Keratinocyte (primary cell): ENCODE results near the gene OR56B4.

Experiments used
- EZH2 ChIP-seq: IDR thresholded peaks from one replicate; pipeline ENCODE4 v1.6.1; 2012; ENCODE audit warnings: inconsistent platforms, mild to moderate bottlenecking, low read length, moderate library complexity
- TF ChIP-seq, protein P1 (sequence below), 3 experiments: IDR thresholded peaks in 1 of 3; conservative IDR thresholded peaks in 1 of 3; optimal IDR thresholded peaks in 1 of 3; 2 replicates in 2 of 3; 3 replicates in 1 of 3; pipeline versions ENCODE3 to v1.5.1; 2011; ENCODE audit warnings: low read length in 3 of 3, mild to moderate bottlenecking in 3 of 3, moderate library complexity in 2 of 3, control low read depth in 1 of 3, inconsistent platforms in 1 of 3; ENCODE audit not compliant: insufficient read depth in 2 of 3; ENCODE audit errors: extremely low read depth in 1 of 3

GRCh38 chr11:6077723-6078122, 29.8 kb upstream of the OR56B4 start:
- TF ChIP-seq, protein P1, sequence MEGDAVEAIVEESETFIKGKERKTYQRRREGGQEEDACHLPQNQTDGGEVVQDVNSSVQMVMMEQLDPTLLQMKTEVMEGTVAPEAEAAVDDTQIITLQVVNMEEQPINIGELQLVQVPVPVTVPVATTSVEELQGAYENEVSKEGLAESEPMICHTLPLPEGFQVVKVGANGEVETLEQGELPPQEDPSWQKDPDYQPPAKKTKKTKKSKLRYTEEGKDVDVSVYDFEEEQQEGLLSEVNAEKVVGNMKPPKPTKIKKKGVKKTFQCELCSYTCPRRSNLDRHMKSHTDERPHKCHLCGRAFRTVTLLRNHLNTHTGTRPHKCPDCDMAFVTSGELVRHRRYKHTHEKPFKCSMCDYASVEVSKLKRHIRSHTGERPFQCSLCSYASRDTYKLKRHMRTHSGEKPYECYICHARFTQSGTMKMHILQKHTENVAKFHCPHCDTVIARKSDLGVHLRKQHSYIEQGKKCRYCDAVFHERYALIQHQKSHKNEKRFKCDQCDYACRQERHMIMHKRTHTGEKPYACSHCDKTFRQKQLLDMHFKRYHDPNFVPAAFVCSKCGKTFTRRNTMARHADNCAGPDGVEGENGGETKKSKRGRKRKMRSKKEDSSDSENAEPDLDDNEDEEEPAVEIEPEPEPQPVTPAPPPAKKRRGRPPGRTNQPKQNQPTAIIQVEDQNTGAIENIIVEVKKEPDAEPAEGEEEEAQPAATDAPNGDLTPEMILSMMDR (optimal IDR thresholded peaks at IDR 0.05 in 1 of 3, IDR thresholded peaks at IDR 0.05 in 1 of 3, conservative IDR thresholded peaks at IDR 0.05 in 1 of 3; ENCODE audit: extremely low read depth in 1 of 3, insufficient read depth in 2 of 3, low read length in 3 of 3), result no peak
- TF ChIP-seq EZH2, result no peak
